ENCODE measurements around the gene RUNX3.
"Not testable (repeated sequence)": the region's sequence is repeated elsewhere in the genome, so short reads cannot be mapped to it uniquely, and the experiment has no call there.

RUNX3 gene

GRCh38 chr1:24913616-24914225 lies 16.4 kb downstream of the RUNX3 start:
- no peak for DNase-seq (ENCODE audit: low read depth in 2 of 2)

DNA sequence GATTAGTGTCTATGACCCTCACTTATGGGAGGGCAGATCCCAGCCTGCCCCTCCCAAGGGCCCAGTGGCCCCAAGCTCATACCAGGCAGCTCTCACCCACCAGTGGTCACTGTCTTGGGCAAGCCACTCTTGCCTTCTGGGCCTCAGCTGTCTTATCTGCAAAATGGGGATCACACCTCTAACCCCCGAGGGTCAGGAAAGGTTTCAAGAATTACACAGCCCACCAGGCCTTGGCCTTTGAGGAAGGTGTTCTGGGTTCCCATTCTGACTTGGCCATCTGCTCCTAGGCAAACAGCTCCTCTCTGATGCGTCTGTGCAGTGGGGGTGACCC lies 16.8 kb downstream of the RUNX3 start:
- DNase-seq (ENCODE audit: low read depth in 2 of 2): no peak

GRCh38 chr1:24912376-24913273 lies 17.5 kb downstream of the RUNX3 start:
- DNase-seq (ENCODE audit: low read depth in 2 of 2): no peak

DNA sequence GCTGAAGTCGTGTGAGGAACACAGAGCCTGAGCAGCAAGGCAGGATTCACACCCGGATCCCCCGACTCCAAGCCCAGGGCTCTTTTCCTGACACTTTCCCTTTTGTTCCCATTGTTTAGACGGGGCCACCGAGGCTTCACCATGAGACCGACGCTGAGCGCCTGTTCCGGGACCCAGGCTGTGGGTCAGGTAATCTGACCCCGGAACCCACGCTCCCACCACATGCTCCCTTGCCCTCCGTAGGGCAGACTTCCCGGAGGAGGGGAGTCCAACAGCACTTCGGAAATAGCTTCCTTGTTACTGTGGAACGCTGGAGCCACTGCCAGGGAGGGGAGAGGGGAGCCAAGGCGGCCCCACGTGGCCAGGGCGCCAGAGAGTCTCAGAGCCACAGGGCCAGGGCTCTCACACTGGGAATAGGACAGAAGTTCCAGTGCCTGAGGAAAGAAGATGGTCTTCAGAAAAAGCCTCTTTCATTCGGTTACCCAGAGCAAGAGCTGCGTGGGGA lies 18.4 kb downstream of the RUNX3 start:
- DNase-seq (ENCODE audit: low read depth in 2 of 2): no peak

DNA sequence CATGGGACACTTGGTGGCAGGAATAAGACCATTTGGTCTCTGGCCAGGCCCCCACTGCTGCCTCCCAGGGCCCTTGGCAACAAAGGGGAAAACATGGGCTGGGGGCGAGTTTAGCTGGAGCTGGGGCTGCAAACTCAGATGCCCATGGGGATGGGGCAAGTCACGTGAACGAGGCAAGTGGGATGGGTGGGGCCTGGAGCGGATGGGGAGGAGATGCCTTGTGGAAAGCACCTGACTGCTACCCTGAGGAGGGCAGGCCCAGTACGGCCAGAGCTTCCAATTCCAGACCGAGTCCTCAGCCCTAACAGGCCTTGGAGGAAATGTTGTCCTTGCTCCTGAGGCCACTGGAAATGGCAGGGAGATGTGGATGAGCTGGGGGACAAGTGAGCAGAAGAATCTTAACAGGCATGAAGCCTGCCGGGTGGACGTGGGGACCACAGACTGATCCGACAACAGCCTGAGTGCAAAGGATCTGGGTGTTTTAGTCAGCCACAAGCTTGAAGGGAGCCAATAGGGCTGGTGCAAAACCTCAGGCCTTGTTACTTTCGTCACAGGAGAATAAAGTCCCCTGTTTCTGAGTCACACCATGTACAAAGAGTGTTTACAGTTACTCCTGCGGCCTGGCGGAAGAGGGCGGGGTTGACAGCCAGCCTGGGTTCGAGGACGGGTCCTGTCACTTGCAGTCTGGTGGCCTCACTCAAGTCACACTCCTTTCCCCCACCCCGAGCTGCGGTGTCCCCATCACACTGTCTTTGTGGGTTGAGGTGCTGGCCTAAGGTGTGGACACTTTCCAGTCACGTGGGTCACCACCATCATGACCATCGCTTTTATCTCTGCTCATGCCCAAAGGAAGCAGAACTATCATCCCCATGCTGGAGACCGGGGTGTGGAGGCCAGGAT lies 19.1 kb downstream of the RUNX3 start:
- peak; percentile 72 to 79 for DNase-seq (ENCODE audit: low read depth in 2 of 2)

GRCh38 chr1:24910210-24910609 lies 19.9 kb downstream of the RUNX3 start:
- DNase-seq (ENCODE audit: low read depth in 2 of 2): no peak

GRCh38 chr1:24909388-24909898 lies 20.6 kb downstream of the RUNX3 start:
- DNase-seq (ENCODE audit: low read depth in 2 of 2): no peak

DNA sequence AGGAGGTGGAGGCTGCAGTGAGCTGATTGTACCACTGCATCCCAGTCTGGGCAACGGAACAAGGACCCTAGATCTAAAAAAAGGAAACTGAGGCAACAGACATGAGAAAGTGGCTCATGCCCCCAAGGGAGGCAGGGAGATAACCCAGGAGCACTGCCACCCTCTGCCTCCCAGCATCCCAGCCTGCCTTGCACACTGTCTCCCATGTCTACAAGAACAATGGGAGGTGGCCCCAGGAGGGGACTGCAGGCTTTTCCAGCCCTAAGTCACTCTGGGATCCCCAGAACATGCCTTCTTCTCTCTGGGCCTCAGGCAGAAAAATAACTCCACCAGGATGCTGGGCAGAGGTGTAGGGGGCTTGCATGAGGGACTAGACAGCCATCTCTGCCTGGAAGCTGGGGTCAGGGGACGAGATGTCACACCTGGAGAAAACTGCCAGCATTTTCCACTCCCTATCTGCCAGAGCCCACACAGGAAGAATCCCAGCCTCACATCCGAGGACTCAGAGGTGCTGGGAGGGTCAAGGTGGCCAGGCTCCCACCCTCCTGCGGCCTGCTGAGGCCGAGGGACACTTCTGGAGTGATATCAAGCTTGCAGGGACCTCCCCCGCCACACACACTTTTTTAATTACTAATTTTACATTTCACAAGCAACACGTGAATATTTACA lies 21.4 kb downstream of the RUNX3 start:
- DNase-seq (ENCODE audit: low read depth in 2 of 2): no peak

GRCh38 chr1:24907587-24908294 lies 22.3 kb downstream of the RUNX3 start:
- DNase-seq (ENCODE audit: low read depth in 2 of 2): not testable (repeated sequence)

- no peak for DNase-seq (ENCODE audit: low read depth in 2 of 2)
Observed at GRCh38 chr1:24906760-24907490, 23.2 kb downstream of the RUNX3 start.

GRCh38 chr1:24905979-24906720 lies 23.9 kb downstream of the RUNX3 start:
- DNase-seq (ENCODE audit: low read depth in 2 of 2): no peak

DNA sequence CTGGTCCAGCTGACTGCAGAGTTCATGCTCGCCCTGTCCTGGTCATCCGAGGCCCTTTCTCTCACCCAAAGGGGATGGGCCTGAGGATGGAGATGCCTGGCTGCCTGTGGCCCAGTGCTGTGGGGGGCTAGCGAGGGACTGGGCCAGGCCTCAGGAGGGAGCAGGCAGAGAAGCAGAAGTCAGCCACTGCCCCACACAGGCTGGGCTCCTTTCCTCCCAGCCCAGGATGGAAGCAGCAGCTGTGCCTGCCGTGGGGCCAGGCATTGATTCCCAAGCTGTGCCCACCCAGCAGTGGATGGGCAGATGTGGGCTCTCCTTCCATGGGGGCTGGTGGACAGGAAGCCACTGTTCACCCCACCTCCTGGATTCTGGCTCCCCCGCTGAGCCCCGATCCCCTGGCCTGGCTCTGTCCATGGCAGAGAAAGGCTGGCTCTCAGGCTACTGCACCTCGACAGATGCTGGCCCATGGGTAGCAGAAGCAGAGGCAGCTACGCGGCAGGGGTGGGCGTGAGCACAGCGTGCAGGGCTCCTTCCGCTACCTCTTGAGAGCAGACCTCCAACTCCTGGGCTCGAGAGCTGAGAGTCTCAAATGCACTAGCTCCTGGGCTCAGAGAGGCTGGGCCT lies 24.6 kb downstream of the RUNX3 start:
- no peak for DNase-seq (ENCODE audit: low read depth in 2 of 2)

- no peak for DNase-seq (ENCODE audit: low read depth in 2 of 2)
Observed at GRCh38 chr1:24904731-24905354, 25.2 kb downstream of the RUNX3 start.

GRCh38 chr1:24903955-24904730 lies 25.9 kb downstream of the RUNX3 start:
- DNase-seq (ENCODE audit: low read depth in 2 of 2): no peak

GRCh38 chr1:24903560-24903954 lies 26.5 kb downstream of the RUNX3 start:
- no peak for DNase-seq (ENCODE audit: low read depth in 2 of 2)

DNA sequence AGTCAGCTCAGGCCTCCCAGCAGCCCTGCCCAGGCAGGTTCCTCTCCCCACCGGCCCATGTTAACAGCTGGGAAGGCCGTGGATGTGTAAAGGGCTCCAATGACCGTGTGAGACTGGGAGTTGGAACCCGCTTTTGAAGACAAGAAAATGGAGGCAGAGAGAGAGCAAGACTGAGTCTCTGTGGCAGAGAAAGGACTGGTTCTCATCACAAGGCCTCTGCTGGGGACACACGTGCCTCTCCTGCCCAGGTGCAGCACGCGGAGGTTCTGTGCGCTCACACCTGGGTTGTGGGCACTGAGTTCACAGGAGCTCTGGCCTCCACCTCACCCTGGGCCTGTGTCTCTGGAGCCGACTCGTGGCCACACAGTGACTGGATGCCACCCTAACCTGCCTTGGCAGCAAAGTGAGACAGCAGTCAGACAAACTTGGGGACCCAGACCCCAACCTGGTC lies 27.0 kb downstream of the RUNX3 start:
- DNase-seq (ENCODE audit: low read depth in 2 of 2): no peak

DNA sequence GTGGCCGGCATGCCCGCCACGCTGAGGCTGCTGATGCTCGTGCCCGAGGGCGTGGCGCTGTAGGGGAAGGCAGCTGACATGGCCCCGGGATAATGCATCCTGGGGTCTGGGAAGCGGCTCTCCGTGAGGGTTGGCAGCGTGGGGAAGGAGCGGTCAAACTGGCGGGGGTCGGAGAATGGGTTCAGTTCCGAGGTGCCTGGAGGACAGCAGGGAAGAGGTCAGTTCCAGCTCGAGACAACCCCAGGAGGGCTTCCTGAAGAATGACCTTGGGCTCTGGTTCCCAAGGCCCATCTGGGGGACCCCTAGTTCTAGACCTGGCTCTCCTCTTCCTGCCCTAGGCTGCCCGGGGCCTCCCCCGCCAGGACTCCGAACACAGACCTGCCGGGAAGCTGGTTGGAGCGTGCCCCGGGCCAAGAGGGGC lies 27.6 kb downstream of the RUNX3 start:
- DNase-seq (ENCODE audit: low read depth in 2 of 2): no peak
